ENCODE measurements around the gene UROS. TPM values are rescaled to one million over a fixed set of nuclear protein-coding genes. Genes with fewer than 3 reads are reported as not detected.

The UROS gene
- total RNA-seq, 1 experiment from 2014 or later = 116 TPM

GRCh38 chr10:125836746-125837145 is 13.7 kb upstream of the UROS start:
- no peak for DNase-seq (ENCODE audit: low spot score)

DNA sequence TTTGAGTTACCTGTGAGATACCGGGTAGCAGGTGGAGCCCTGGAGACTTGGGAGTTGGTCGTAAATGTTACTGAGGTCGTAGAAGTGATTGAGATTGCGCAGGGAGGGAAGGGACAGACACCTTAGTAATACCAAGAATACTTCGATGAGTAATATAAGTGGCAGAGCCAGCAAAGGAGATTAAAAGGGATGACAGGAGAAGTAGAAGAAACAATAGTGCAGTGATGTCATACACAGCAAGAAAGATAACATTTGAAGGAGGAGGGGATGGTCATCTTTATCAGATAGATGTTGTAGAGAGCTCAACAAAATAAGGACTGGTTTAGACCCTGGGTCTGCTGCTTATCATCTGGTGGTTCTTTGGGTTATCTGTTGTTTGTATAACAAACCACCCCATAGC is 5.3 kb upstream of the UROS start:
- DNase-seq (ENCODE audit: low spot score) = no peak

DNA sequence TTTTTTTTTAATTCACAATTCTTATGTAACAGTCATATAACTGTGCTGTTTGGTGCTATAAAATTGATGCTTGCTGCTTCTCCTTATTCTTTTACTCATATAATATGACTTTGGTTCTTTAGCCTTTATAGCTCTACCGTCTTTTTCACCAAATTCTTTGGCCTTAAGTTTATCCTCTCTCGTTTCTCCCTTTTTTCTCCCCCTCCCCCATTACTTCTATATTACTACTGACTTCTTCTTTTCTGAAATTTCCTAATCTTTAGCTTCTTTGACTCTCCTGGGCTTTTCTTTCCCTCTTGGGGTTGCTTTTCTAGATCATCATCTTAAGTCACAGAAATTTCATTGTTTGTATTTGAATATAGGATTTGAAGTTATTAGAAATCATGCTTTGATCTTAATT is 4.1 kb upstream of the UROS start:
- no peak for DNase-seq (ENCODE audit: low spot score)

GRCh38 chr10:125824736-125825135 is 1.7 kb upstream of the UROS start:
- no peak for DNase-seq (ENCODE audit: low spot score)

GRCh38 chr10:125823663-125824251 is 699 bp upstream of the UROS start:
- DNase-seq (ENCODE audit: low spot score) = no peak

GRCh38 chr10:125820701-125821100 is 2.4 kb downstream of the UROS start:
- DNase-seq (ENCODE audit: low spot score) = no peak

DNA sequence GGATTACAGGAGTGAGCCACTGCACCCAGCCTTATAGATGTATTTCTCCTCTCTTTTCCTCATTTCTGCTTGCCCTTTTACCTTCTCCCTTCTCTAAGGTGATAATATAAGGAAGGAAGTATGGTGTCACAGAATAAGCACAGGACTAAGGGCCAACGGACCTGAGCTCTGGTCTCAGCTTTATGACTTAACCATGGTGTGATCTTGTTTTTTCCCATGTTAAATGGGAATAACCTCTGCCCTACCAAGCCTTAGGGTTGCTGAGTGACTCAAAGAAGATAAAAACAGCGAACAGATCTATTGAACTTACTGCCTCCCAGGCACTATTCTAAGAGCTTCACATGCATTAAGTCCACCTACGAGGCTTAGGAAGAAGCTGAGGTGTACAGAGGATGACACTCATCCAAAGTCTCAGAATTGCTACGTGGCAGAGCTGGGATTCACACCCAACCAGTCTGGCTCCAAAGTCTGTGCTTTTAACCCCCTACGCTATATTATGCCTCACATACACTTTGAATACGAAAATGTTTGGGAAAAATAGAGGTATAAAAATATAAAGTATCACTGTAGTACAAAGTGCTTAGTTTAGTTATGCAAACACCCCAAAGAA is 5.6 kb downstream of the UROS start:
- no peak for DNase-seq (ENCODE audit: low spot score)

- no peak for DNase-seq (ENCODE audit: low spot score)
Measured at GRCh38 chr10:125816548-125816947, 6.5 kb downstream of the UROS start.

DNA sequence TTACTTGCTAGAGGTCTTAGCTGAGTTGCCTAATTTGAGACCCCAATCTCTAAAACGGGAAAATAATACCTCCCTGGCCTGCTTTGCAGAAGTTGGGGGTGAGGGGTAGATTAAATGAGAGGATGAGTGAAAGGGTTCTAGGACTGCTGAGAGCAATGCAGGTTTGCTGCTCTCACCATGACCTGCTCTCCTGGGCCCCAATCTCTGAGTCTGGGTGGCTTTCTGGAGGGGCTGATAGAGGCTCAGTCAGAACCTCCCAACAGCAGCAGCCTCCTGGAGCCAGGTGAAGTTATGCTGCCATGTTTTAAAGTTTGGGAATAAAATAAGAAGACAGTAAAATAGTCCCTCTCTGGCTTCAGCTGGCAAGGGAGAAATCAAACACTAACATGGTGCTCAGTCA is 7.3 kb downstream of the UROS start:
- no peak for DNase-seq (ENCODE audit: low spot score)

DNA sequence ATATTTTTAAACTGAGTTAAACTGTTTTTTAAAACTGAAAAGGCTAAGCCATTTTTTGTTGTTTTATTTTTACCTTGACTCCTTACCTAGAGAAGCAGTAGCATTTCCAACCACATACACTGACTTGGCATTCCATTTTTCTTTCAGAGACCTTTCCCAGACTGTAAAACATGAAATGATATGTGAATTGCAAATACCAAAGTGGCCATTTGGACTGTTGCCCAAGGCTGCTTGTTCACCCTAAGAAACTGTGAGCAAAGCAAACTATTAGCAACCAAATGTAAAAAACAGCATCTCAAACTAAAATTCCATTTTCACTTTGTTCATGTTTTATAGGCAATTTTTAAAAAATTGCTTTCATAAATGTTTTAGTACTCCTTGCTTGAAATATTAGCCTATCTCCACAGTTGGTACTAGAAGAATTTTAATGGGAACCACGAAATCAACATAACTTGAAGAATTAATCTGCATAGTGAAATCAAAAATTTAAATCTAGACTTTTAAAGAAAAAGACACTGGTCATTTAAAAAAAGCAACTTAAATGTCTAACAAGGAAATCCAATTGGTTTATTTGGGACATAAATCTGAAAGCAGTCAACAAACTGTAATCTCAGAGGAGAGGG is 10.8 kb downstream of the UROS start:
- DNase-seq (ENCODE audit: low spot score) = no peak

- DNase-seq (ENCODE audit: low spot score) = no peak
Measured at GRCh38 chr10:125811251-125811650, 11.8 kb downstream of the UROS start.

- DNase-seq (ENCODE audit: low spot score) = no peak
Measured at GRCh38 chr10:125808047-125808446, 15.0 kb downstream of the UROS start.

- no peak for DNase-seq (ENCODE audit: low spot score)
Measured at GRCh38 chr10:125802739-125803138, 20.3 kb downstream of the UROS start.

GRCh38 chr10:125802131-125802530 is 20.9 kb downstream of the UROS start:
- DNase-seq (ENCODE audit: low spot score) = no peak

DNA sequence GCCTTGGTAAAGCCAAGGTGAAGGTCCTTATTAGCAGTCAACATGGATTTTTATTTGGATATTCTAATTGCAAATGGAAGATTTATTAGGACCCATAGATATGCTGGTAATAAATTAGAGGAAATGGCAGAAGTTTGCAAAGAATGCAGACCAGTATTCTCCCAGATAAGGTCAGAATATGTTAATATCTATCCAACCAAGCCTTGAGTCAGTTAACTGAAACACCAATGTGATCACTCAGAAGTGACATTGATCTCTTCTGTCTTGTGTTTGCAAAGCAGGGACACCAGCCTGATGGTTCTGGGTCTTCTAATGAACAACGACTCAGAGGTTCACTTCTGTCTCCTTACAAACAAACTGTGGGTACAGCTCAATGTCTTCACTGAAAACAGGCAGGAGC is 21.5 kb downstream of the UROS start:
- no peak for DNase-seq (ENCODE audit: low spot score)

- no peak for DNase-seq (ENCODE audit: low spot score)
Measured at GRCh38 chr10:125799451-125800182, 23.4 kb downstream of the UROS start.

DNA sequence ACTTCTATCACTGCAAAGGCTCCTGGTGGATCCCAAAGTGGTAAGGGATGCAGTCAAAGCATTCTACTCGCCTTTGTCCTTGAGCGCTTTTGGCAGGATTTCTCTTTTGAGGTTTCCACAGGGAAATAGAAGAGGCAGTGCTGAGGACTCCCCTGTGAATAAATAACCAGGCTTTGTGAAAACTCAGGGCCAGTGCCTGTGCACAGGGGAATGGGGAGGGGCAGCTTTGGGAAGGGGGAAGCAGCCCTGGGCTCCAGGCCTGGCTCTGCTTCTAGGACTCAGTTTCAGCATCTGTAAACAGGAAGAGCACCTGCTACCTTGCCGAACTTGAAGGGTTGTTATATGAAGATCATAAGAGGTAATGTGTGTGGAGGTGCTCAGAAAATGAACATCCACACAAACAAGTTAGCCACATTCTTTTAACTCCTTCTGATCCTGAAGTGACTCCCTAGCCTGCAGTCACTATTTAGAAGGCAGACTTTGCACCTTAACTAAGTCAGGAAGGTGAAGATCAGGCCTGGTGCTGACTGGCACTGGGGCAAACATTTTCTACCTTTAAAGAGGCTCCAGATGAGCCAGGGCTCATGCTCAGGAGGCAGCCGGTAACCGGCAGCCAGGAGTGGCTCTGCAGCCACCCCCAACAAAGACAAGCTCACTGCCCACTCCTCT is 24.9 kb downstream of the UROS start:
- DNase-seq (ENCODE audit: low spot score) = no peak

DNA sequence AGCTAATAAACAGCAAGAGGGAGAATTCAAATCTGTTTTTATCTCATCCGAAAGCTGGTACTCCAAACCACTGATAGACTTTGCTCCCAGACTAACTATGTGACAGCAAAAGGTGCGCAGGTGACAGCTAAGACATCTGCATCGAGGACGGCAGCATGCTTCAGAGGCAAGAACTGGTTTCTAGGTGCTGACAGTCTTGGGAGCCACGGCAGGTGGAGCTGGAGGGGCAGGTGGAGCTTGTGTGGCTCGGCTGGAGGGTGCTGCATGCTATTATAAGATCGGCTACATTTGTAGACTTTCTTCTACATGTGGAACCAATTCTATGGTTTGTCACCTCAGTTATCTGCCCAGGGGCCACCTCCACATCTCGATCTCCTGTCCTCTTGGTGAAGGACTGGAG is 25.6 kb downstream of the UROS start:
- no peak for DNase-seq (ENCODE audit: low spot score)

DNA sequence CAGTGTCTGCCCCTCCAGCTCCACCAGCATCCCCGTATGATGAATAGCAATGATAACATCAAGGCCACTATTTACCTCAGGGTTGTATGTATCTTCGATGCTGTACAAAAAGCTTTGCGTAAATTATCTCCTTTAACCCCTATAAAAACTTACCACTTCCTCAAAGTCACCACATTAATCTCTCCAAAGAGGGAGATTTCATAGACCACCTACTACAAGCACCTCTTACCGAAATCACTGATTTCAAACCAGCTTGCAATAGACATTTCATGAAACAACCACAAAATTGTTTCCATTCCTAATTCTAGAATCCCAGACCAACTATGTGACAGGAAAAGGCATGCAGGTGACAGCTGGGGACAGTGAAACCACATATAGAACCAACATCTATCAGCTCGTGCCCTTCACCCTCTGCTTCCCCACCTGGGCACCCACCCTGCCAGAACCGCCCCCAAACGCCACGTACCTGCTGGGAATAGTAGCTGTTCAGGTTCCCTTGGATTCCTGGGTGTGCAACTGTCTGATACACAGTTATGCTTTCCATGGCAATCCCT is 27.3 kb downstream of the UROS start:
- no peak for DNase-seq (ENCODE audit: low spot score)

- no peak for DNase-seq (ENCODE audit: low spot score)
Measured at GRCh38 chr10:125795128-125795527, 27.9 kb downstream of the UROS start.

DNA sequence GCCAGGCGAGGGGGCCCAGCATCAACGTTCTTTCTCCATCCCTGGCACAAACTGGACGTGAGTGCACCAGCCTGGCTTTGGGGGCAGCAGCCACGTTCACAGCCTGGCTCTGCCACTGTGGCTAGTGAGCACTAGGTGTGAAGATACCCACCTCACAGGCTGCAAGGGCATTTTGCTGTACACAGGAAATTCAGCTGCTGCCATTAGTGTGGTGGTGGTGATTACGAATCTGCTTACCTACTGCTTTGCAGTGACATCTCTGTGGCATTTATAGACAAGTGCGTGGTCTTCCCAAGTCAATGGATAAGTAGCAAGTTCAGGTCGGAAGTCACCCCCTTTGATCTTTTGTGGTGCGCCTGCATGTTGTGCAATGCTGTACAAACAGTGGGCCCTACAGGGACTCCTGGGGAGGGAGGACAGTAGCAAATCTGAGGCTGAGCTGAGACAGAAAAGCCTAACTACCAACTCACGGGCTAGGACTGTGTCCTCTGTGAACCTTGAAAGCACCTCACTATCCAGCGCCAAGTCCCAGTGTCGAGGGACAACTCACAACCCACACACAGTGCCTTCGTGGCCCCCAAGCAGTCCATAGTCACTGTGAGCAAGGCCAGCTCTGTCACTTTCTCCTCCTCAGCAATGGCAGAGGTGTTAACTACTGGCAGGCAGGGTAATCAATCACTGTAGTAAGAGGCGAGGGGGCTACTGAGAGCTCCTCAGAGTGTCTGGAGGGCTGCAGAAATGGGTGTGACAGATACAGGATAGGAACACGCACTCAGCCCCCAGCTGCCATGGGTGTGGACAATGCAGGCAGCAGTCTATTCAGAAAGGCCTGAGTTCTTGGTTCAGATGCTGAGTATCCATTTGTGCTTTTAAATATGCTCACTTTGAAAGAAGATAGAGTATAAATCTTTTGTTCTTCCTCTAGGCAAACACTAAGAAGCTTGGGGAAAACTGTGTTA is 30.4 kb downstream of the UROS start:
- DNase-seq (ENCODE audit: low spot score) = no peak

All from H4 (cell line).